ENCODE data around the gene SIRPB2. TPM values are rescaled to one million over a fixed set of nuclear protein-coding genes. Genes with fewer than 3 reads are reported as not detected.

The SIRPB2 gene
- total and polyA plus RNA-seq, 2 of the 8 experiments (the other 6 are each of a cell fraction or from before 2014, with no cell fraction given): 0.28 TPM; not detected in 1

GRCh38 chr20:1526896-1527295, 35.7 kb upstream of the SIRPB2 start (continued):
- TF ChIP-seq CHD7 (IDR thresholded peaks at IDR 0.05; ENCODE audit: insufficient replicate concordance, low read length): no peak
- no peak for TF ChIP-seq CHD1 (IDR thresholded peaks at IDR 0.05; ENCODE audit: low read depth, low read length)
- no peak for TF ChIP-seq TAF1 (IDR thresholded peaks at IDR 0.05; ENCODE audit: low read depth, low read length)
- no peak for TF ChIP-seq RNF2 (IDR thresholded peaks at IDR 0.05; ENCODE audit: borderline replicate concordance, low read depth, low read length, missing control alignments, poor library complexity, severe bottlenecking)
- no peak for TF ChIP-seq BRCA1 (IDR thresholded peaks at IDR 0.05; ENCODE audit: low read depth, low read length)
- TF ChIP-seq KDM1A (IDR thresholded peaks at IDR 0.05; ENCODE audit: borderline replicate concordance, low read length): no peak
- TF ChIP-seq EP300 (IDR thresholded peaks at IDR 0.05; ENCODE audit: borderline replicate concordance in 1 of 2, low read depth in 2 of 2, low read length in 2 of 2): no peak
- no peak for TF ChIP-seq TCF12 (IDR thresholded peaks at IDR 0.05; ENCODE audit: low read depth, low read length)
- no peak for TF ChIP-seq EZH2 (IDR thresholded peaks at IDR 0.05; ENCODE audit: low read depth, low read length, severe bottlenecking)
- TF ChIP-seq PHF8 (conservative IDR thresholded peaks at IDR 0.05; ENCODE audit: low read depth, low read length): no peak

All from H1 (cell line).